ENCODE results near the gene CCT5.

The CCT5 gene

GRCh38 chr5:10249948-10250805 is at the start of gene CCT5:
Gene CCT5, plus strand, starts transcription at chr5:10250280. Its CDS starts 61 bp downstream, at chr5:10250341.
- peak; percentile 90 for DNase-seq (ENCODE audit: low spot score)

- no peak for DNase-seq (ENCODE audit: low spot score)
These were observed 48.7 kb upstream of the CCT5 start for GRCh38 chr5:10201223-10201868.

GRCh38 chr5:10202089-10202910 is 47.8 kb upstream of the CCT5 start:
- DNase-seq (ENCODE audit: low spot score) = peak; percentile 55

DNA sequence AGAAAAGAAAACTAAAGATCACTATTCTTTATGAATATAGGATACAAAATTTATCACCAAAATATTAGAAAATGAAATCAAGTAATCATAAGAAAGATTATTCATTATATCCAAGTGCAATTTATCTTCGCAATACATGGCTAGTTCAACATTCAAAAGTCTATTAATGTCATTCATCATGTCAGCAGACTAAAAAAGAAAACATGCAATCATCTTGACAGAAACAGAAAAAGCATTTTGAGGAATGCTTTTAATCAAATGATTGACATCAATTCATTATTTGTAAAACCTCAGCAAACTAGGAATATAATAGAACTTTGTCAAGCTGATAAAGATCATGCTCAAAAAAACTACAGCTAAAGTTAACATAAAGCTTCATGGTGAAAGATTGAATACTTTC is 41.1 kb upstream of the CCT5 start:
- no peak for DNase-seq (ENCODE audit: low spot score)

- DNase-seq (ENCODE audit: low spot score) = no peak
These were observed 36.8 kb upstream of the CCT5 start for GRCh38 chr5:10213316-10213715.

DNA sequence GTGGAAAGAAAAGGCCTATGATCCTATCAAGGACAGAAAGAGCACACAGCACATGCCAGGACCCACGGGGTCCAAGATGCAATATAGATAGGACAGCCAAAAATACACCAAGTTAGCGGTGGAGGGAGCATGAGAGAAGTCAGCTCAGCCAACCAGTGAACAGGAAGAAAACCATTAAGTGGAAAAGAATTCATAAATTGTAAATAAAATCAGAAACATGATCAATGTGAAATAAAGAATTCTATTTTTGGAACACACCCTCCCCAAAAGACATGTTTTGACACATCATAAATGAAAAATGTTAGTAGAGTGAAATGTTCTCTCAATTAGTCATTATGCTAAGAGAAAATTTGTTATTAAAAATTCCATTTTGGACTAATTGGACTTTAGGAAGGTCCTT is 36.0 kb upstream of the CCT5 start:
- no peak for DNase-seq (ENCODE audit: low spot score)

GRCh38 chr5:10215366-10215765 is 34.7 kb upstream of the CCT5 start:
- no peak for DNase-seq (ENCODE audit: low spot score)

GRCh38 chr5:10216107-10216506 is 34.0 kb upstream of the CCT5 start:
- no peak for DNase-seq (ENCODE audit: low spot score)

GRCh38 chr5:10218658-10219057 is 31.4 kb upstream of the CCT5 start:
- no peak for DNase-seq (ENCODE audit: low spot score)

GRCh38 chr5:10219068-10219467 is 31.0 kb upstream of the CCT5 start:
- DNase-seq (ENCODE audit: low spot score) = no peak

GRCh38 chr5:10220248-10220647 is 29.8 kb upstream of the CCT5 start:
- DNase-seq (ENCODE audit: low spot score) = no peak

- no peak for DNase-seq (ENCODE audit: low spot score)
These were observed 27.8 kb upstream of the CCT5 start for GRCh38 chr5:10222326-10222725.

GRCh38 chr5:10227379-10227778 is 22.7 kb upstream of the CCT5 start:
- DNase-seq (ENCODE audit: low spot score) = no peak

- DNase-seq (ENCODE audit: low spot score) = no peak
These were observed 21.8 kb upstream of the CCT5 start for GRCh38 chr5:10228288-10228687.

- no peak for DNase-seq (ENCODE audit: low spot score)
These were observed 20.6 kb upstream of the CCT5 start for GRCh38 chr5:10229306-10230048.

DNA sequence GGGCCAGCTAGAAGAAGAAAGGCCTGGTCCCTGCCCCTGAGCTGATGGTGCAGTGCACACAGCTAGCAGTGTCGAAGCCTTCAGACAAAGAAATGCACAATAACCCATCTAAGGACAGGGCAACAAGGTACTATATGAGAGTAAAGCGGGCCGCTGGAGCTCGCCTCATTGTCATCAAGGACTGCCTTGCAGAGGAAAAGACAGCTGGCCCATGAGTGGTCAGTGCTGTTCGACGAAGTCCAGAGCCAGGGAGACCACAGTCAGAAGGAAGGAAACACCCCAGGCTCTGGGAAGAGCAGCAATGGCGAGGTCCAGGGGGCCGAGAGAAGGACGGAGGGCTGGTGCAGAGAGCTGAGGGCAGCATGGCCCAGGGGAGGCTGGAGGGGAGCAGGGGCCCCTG is 17.7 kb upstream of the CCT5 start:
- DNase-seq (ENCODE audit: low spot score) = no peak

- DNase-seq (ENCODE audit: low spot score) = no peak
These were observed 17.1 kb upstream of the CCT5 start for GRCh38 chr5:10233011-10233410.

DNA sequence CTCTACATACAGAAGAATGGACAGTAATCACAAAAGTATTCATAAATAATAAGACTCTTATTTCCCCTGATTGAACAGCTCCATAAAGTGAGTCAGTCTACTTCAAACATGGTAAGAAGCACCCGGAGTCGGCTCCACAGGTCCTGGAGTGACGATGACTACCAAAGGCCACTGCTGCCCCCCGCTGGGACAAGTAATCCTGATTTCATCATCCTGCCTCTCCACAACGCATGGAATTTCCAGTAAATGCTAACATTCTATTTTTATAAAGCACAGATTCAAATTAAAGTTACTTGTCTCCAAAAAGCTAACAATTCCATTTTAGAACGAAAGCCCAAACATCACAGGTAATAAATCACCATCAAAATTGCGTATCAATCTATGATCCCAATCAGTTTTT is 16.6 kb upstream of the CCT5 start:
- DNase-seq (ENCODE audit: low spot score) = peak; percentile 63

DNA sequence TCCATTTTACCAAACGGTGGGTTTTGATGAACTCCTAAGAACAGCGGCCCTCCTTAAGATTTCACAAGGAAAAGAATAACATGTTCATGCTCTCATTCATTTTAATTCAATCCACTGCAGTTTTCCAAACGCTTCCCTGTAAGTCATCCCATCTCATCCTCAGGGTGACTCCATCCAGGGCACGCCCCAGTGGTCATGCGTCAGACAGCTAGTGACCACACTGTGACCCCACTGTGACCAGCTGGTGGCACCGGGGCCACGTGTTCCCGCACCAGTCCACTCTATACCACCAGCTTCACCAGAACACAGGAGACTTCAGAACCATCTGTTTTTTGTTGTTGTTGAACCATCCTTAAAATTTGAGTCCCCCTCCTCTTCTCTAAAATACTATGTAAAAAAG is 14.7 kb upstream of the CCT5 start:
- DNase-seq (ENCODE audit: low spot score) = no peak

DNA sequence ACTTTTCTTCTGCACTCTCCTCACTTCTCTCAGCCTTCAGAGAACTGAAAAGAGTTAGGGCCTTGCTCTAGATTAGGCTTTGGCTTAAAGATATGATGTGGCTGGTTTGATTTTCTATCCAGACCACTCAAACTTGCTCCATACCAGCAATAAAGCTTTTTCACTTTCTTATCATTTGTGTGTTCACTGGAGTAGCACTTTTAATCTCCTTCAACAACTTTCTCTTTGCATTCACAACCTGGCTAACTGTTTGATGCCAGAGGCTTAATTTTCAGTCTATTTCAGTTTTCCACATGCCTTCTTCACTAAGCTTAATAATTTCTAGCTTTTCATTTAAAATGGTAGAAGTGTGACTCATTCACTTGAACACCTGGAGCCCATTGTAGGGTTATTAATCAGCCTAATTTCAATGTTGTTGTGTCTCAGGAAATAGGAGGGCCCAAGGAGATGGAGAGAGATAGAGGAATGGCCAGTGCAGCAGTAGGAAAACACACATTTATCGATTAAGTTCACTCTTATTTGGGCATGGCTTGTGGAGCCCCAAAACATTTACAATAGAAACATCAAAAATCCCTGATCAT is 6.3 kb upstream of the CCT5 start:
- DNase-seq (ENCODE audit: low spot score) = no peak

GRCh38 chr5:10244342-10244944 is 5.6 kb upstream of the CCT5 start:
- no peak for DNase-seq (ENCODE audit: low spot score)
